Stimulated activated CD8-positive, alpha-beta memory T cell treated with anti-CD3 and anti-CD28 coated beads, Interleukin-2, amount 100 ng/mL, for 48 hours (primary cell): ENCODE results near the gene EBF3.

Experiments
- DNase-seq, 2 donors: peaks; one replicate each; pipeline ENCODE4 v3.0.0-alpha.2; 2020; ENCODE audit warnings: low read depth in 2 of 2

Gene EBF3

GRCh38 chr10:129873351-129873750, 90.7 kb downstream of the EBF3 start:
- no peak for DNase-seq

GRCh38 chr10:129871966-129872365, 92.1 kb downstream of the EBF3 start:
- DNase-seq: no peak

GRCh38 chr10:129870961-129871621, 93.0 kb downstream of the EBF3 start:
- no peak for DNase-seq

- no peak for DNase-seq
Measured at GRCh38 chr10:129870474-129870757, 93.7 kb downstream of the EBF3 start.

GRCh38 chr10:129869596-129870473, 94.2 kb downstream of the EBF3 start:
- DNase-seq: no peak

GRCh38 chr10:129868449-129869035, 95.5 kb downstream of the EBF3 start:
- DNase-seq: no peak

GRCh38 chr10:129867631-129868179, 96.4 kb downstream of the EBF3 start:
- no peak for DNase-seq

GRCh38 chr10:129866894-129867293, 97.2 kb downstream of the EBF3 start:
- DNase-seq: no peak

GRCh38 chr10:129865960-129866359, 98.1 kb downstream of the EBF3 start:
- DNase-seq: no peak

- DNase-seq: no peak
Measured at GRCh38 chr10:129865413-129865812, 98.7 kb downstream of the EBF3 start.

- DNase-seq: no peak
Measured at GRCh38 chr10:129864601-129865126, 99.4 kb downstream of the EBF3 start.

- no peak for DNase-seq
Measured at GRCh38 chr10:129864082-129864481, 100.0 kb downstream of the EBF3 start.

GRCh38 chr10:129863201-129863663, 100.8 kb downstream of the EBF3 start:
- no peak for DNase-seq

GRCh38 chr10:129861776-129862531, 102.1 kb downstream of the EBF3 start:
- no peak for DNase-seq

- no peak for DNase-seq
Measured at GRCh38 chr10:129860396-129860795, 103.7 kb downstream of the EBF3 start.

GRCh38 chr10:129859536-129859935, 104.5 kb downstream of the EBF3 start:
- no peak for DNase-seq

GRCh38 chr10:129857242-129857960, 106.7 kb downstream of the EBF3 start:
- DNase-seq: no peak

- DNase-seq: no peak
Measured at GRCh38 chr10:129855836-129856563, 108.1 kb downstream of the EBF3 start.

GRCh38 chr10:129854796-129855705, 109.0 kb downstream of the EBF3 start:
- DNase-seq: no peak
